HG02981 (cell line): ENCODE results near the gene INHBC.
"Not testable (repeated sequence)": the region's sequence is repeated elsewhere in the genome, so short reads cannot be mapped to it uniquely, and the experiment has no call there.

Experiments used
- ATAC-seq: cut with Tn5 transposase; IDR thresholded peaks from one replicate; pipeline ENCODE4 v1.9.1; 2021; ENCODE audit warnings: mild to moderate bottlenecking, moderate library complexity; ENCODE audit not compliant: unreplicated experiment

INHBC gene

GRCh38 chr12:57428965-57429364 lies 5.6 kb upstream of the INHBC start:
- ATAC-seq, result no peak

GRCh38 chr12:57429473-57430111 lies 5.0 kb upstream of the INHBC start:
- no peak for ATAC-seq

DNA sequence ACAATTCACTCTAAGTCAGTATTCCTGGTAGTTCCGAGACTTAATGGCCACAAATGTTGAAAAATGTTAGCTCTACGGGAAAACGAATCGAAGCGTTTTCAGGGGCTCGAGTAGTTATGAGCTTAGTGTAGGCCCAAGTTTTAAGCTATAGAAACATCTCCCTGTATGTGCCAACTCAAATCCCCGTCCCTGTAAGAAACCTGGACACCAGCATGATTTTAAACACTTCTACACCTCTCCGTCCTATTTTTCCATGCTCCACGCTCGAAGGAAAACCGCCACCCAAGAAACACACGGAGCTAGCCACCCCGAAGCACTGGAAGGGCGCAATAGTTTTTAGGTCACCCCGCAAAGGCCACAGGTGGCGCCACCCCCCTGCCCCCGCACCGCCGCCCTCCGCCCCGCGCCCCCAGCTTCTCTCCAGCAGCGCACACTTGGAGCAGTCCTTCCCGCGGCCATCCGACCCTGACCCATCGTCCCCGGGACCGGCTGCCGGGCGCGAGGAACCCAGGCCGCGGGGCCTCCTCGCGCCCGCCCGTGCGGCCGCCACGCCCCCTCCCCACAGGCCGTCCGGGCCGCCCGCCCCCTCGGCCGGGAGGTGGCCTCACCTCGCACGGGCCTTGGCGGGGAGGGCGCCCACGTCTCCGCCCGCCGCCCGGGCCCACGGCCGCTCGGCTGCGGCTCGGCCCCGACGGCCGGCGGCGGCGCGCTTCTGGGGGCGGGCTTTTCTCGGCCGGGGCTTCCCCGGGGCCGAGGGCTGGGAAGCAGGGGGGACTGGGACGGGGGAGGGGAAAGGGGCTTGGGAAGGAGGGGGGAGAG lies 4.3 kb upstream of the INHBC start:
- peak; percentile 55 for ATAC-seq

- ATAC-seq, result peak; percentile 95
These were observed 3.5 kb upstream of the INHBC start, which contains the start of gene R3HDM2 for GRCh38 chr12:57430931-57431566. Gene R3HDM2, minus strand, starts transcription at chr12:57431043. Its CDS starts 120,615 bp downstream, at chr12:57310428.

DNA sequence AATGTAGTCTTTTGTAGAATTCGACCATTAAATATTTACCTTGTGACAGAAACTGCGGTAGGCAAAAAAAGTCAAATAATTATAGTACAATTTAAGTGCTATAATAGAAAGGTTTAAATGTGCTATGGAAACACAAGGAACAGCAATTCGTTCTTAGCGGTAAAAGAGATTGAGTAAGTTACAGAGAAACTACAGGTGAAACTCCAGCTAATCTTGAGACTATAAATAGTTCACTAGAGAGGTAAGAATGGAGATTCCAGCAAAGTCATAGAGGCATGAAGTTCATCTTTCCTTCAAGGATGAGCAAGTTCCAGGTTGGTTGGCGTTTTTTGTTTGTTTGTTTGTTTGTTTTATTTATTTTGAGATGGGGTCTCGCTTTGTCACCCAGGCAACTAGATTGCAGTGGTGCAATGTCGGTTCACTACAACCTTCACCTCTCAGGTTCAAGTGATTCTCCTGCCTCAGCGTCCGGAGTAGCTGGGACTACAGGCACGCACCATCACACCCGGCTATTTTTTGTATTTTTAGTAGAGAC lies 2.9 kb upstream of the INHBC start:
- no peak for ATAC-seq

DNA sequence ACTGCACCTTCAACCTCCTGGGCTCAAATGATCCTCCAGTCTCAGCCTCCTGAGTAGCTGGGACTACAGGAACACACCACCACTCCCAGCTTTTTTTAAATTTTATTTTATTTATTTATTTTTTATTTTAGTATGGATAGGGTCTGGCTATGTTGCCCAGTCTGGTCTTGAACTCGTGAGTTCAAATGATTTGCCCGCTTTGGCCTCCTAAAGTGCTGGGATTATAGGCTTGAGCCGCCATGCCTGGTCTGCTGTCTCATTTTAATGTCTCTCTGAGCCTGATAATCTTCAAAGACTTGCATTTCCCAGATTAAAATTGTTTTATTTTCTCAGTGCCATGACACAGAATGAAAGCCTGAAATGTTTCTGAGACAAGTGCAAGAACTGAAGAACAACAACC lies 1.2 kb upstream of the INHBC start:
- ATAC-seq, result no peak

DNA sequence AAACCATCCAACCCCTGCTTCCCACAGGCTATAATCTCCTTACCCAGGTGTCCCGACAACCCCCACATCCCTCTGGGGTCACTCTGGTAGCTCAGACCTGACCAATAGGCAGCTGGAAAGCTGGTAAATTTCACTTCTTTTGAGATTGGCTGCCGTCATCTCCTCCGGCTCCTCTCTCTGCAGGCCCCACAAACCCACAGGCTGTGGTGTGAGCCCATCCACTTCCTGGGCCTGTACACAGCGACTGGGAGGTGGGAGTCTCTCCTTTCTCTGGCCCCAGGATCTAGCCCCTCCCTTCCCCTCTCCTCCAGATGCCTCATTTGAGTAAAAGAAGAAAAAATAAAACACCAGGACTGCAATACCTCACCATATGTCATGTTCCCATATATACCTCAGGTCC lies 709 bp downstream of the INHBC start:
- ATAC-seq, result no peak

GRCh38 chr12:57438400-57438799 lies 3.8 kb downstream of the INHBC start:
- no peak for ATAC-seq

GRCh38 chr12:57439762-57440266 lies 5.2 kb downstream of the INHBC start:
- ATAC-seq, result no peak

- ATAC-seq, result not testable (repeated sequence)
These were observed 6.8 kb downstream of the INHBC start for GRCh38 chr12:57441393-57441792.

DNA sequence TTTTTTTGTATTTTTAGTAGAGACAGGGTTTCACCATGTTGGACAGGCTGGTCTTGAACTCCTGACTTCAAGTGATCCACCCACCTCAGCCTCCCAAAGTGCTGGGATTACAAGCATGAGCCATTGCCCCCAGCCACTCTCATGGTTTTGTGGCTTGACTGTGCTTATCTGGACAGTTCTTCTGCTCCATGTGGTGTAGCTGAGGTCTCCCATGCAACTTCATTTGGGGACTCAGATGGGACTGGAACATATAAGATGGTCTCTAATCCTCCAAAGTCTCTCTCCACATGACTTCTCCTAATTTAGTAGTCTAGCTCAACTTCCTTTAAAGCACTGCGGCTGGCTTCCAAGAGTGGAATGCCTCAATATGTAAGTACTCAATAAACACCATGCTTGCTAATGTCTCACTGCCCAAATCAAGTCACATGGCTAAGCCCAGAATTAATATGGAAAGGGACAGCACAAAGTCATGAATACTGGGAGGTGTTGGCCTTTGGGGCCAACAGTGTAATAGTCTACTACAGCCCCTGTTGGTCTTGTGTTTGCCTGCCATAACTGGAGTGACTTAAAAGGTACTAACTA lies 7.4 kb downstream of the INHBC start:
- ATAC-seq, result no peak

- ATAC-seq, result not testable (repeated sequence)
These were observed 9.8 kb downstream of the INHBC start for GRCh38 chr12:57444337-57444736.

DNA sequence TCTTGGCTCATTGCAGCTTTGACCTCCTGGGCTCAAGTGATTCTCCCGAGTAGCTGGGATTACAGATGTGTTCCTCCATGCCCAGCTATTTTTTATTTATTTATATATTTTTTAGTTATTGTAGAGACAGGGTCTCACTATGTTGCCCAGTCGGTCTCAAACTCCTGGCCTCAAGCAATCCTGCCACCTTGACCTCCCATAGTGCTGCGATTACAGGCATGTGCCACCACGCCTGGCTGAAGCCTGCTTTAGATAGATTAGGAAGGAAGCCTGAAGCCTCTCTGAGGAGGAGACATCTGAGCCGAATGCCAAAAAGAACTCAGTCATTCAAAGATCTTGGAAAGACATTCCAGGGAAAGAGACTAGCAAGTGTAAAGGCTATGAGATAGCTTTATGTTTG lies 10.2 kb downstream of the INHBC start:
- no peak for ATAC-seq

DNA sequence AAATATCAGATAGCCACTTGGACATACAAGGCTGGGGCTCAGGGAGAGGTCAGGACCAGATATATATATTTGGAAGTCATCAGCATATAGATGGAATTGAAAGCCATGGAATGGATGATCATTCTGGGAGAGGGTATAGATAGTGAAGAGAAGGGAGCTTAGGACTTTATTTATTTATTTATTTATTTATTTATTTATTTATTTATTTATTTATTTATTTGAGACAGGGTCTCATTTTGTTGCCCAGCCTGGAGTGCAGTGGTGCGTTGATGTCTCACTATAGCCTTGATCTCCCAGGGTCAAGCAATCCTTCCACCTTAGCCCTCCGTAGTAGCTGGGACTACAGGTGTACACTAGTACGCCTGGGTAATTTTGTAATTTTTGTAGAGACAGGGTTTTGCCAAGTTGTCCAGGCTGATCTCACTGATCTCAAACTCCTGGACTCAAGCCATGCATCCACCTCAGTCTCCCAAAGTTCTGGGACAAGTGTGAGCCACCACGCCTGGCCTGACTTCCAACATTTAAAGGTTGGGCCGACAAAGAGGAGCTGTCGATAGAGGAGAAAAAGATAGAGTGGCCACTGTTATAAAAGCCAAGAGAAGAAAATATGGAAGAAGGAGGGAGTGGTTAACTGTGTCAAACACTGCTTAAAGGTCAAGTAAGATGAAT lies 11.8 kb downstream of the INHBC start:
- ATAC-seq, result no peak

GRCh38 chr12:57448669-57449068 lies 14.1 kb downstream of the INHBC start:
- no peak for ATAC-seq

DNA sequence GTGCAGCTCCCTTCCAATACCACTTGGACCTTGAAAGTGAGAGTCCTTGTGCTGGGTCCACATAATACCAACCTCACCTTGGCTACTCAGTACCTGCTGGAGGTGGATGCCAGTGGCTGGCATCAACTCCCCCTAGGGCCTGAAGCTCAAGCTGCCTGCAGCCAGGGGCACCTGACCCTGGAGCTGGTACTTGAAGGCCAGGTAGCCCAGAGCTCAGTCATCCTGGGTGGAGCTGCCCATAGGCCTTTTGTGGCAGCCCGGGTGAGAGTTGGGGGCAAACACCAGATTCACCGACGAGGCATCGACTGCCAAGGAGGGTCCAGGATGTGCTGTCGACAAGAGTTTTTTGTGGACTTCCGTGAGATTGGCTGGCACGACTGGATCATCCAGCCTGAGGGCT lies 14.8 kb downstream of the INHBC start:
- no peak for ATAC-seq

GRCh38 chr12:57450057-57450456 lies 15.5 kb downstream of the INHBC start:
- ATAC-seq, result no peak

GRCh38 chr12:57451233-57451778 lies 16.7 kb downstream of the INHBC start:
- no peak for ATAC-seq

- ATAC-seq, result no peak
These were observed 17.8 kb downstream of the INHBC start for GRCh38 chr12:57452181-57452936.
